ENCODE data around the gene PPFIBP1. TPM values are rescaled to one million over a fixed set of nuclear protein-coding genes. Genes with fewer than 3 reads are reported as not detected.

The PPFIBP1 gene
- total RNA-seq, 4 donors from 2014 or later, result 48.6 to 148 (median 74.8) TPM

DNA sequence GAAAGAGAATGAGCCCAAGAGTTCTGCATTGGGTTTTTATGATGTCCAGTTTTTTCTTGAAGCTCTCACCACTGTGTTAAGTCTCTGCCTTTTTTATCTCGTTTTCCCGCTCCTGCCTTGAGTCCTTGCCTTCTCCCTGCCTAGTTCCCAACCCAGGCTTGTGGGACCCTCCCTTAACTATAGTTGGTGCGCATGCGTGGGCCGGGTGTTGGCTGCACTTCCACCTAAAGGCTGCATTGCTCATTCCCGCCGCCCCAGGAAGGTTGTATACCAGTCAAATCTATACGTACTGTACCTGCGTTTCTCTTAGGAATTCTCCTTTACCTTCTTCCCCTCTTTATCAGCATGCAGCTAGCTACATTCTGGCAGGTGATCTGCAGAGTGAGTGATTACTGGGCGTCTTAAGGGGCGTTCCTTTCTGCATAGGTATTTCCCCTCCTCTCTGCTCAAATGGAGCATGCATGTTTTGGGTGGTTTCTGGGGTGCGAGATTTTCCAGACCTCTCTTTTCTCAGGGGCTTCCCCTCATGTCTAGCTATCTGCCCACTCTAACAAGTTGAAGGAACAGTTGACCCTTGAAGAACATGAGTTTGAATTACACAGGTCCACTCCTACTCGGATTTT is 165.7 kb downstream of the PPFIBP1 start:
- 94% methylated on average over 13 of the region's 13 CpGs for WGBS
- TF ChIP-seq EP300 (IDR thresholded peaks at IDR 0.05) (no peak), POLR2A (IDR thresholded peaks at IDR 0.05) (no peak), POLR2AphosphoS5 (IDR thresholded peaks at IDR 0.05) (no peak)
- TF ChIP-seq, protein P1, sequence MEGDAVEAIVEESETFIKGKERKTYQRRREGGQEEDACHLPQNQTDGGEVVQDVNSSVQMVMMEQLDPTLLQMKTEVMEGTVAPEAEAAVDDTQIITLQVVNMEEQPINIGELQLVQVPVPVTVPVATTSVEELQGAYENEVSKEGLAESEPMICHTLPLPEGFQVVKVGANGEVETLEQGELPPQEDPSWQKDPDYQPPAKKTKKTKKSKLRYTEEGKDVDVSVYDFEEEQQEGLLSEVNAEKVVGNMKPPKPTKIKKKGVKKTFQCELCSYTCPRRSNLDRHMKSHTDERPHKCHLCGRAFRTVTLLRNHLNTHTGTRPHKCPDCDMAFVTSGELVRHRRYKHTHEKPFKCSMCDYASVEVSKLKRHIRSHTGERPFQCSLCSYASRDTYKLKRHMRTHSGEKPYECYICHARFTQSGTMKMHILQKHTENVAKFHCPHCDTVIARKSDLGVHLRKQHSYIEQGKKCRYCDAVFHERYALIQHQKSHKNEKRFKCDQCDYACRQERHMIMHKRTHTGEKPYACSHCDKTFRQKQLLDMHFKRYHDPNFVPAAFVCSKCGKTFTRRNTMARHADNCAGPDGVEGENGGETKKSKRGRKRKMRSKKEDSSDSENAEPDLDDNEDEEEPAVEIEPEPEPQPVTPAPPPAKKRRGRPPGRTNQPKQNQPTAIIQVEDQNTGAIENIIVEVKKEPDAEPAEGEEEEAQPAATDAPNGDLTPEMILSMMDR (IDR thresholded peaks at IDR 0.05), result no peak
- no peak for DNase-seq (ENCODE audit: low spot score in 2 of 2)
- Histone ChIP-seq H3K9me3 (no peaks in the 10 kb centered on the region), H3K27me3 (no peaks in the 10 kb centered on the region), H3K36me3 (peaks cover 92% of the 10 kb centered on the region), H3K4me3 (no peak overlapping the region), H3K27ac (no peak overlapping the region), H3K4me1 (no peaks in the 10 kb centered on the region)

DNA sequence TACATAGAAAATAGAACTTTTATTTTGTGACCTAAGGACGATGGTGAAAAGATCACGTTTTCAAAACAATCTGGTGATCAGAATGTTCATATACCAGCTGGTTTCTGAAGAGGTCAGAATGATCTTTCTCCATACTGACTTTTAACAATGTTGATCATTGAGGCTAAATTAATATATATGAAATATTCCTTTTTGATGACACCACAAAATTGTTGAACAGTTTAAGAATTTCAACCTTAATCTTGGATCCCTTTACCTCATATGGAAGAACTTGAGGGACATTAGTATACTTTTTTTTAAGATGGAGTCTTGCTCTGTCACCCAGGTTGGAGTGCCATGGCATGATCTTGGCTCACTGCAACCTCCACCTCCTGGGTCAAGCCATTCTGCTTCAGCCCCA is 169.4 kb downstream of the PPFIBP1 start:
- no peaks in the 10 kb centered on the region for H3K4me1 ChIP-seq
- H3K27me3 ChIP-seq, result no peaks in the 10 kb centered on the region
- no peaks in the 10 kb centered on the region for H3K9me3 ChIP-seq
- H3K36me3 ChIP-seq, result peaks cover 72% of the 10 kb centered on the region
- no peak overlapping the region for H3K27ac ChIP-seq
- TF ChIP-seq EP300 (IDR thresholded peaks at IDR 0.05), result no peak
- TF ChIP-seq, protein P1 (IDR thresholded peaks at IDR 0.05), result no peak
- TF ChIP-seq POLR2AphosphoS5 (IDR thresholded peaks at IDR 0.05), result no peak
- TF ChIP-seq POLR2A (IDR thresholded peaks at IDR 0.05), result no peak
- no peak for DNase-seq (ENCODE audit: low spot score in 2 of 2)
- no peak overlapping the region for H3K4me3 ChIP-seq
- 89% methylated on average over 2 of the region's 2 CpGs for WGBS

DNA sequence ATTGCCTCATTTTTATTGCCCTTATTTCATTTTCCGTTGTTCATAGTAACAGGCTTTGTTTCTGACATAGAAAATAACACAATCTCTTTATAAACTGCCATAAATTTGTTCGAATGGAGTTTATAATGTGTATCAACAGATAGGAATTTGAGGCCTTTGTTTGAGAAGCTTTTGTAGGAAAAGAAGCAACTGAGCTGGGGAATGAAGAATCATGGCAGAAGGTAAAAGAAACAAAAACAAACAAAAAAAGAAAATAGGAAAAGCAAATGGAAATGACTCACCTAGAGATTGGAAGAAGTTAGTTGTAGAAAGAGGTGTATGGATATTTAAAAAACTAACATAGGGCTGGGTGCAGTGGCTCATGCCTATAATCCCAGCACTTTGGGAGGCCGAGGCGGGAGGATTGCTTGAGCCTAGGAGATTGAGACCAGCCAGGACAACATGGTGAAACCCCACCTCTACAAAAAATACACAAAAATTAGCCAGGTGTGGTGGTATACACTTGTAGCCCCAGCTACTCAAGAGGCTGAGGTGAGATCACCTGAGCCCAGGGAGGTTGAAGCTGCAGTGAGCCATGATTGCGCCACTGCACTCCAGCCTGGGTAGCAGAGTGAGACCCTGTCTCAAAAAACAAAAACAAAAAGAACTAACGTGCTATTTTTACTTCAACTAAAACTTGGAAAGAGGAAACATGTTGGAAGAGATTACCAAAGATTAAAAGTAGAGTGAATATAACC is 171.7 kb downstream of the PPFIBP1 start:
- TF ChIP-seq POLR2AphosphoS5 (IDR thresholded peaks at IDR 0.05), result no peak
- TF ChIP-seq, protein P1 (IDR thresholded peaks at IDR 0.05), result no peak
- no peak for TF ChIP-seq EP300 (IDR thresholded peaks at IDR 0.05)
- no peak for TF ChIP-seq POLR2A (IDR thresholded peaks at IDR 0.05)
- Histone ChIP-seq H3K4me3 (no peak overlapping the region), H3K9me3 (no peaks in the 10 kb centered on the region), H3K27me3 (no peaks in the 10 kb centered on the region), H3K4me1 (no peaks in the 10 kb centered on the region), H3K27ac (no peak overlapping the region), H3K36me3 (peaks cover 48% of the 10 kb centered on the region)
- DNase-seq (ENCODE audit: low spot score in 2 of 2), result no peak
- 91% methylated on average over 6 of the region's 6 CpGs for WGBS

DNA sequence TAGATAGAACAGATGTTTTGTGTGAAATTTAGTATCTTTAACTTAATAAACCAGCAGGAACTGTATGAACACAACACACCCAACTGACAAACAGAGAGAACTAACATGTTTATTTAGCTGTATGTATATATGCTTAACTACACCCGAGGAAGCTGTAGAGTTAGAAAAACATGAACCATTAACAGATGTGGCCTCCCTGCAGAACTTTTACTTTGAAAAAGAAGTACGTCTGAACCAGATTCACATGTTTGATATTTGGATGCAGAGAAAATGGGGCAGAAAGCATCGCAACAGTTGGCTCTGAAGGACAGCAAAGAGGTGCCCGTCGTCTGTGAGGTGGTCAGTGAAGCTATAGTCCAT is 172.3 kb downstream of the PPFIBP1 start, which contains the start of gene REP15:
REP15 (plus strand) TSS at position 155 of the 360 bp plus-strand sequence; CDS start at position 271, 116 bp downstream.
- Histone ChIP-seq H3K27me3 (no peaks in the 10 kb centered on the region), H3K36me3 (peaks cover 43% of the 10 kb centered on the region), H3K4me3 (no peak within 1 kb of the TSS), H3K4me1 (no peaks in the 10 kb centered on the region), H3K9me3 (no peaks in the 10 kb centered on the region), H3K27ac (no peak within 1 kb of the TSS)
- DNase-seq (ENCODE audit: low spot score in 2 of 2), result no peak
- TF ChIP-seq POLR2AphosphoS5 (IDR thresholded peaks at IDR 0.05) (no peak), EP300 (IDR thresholded peaks at IDR 0.05) (no peak), POLR2A (IDR thresholded peaks at IDR 0.05) (no peak)
- TF ChIP-seq, protein P1 (IDR thresholded peaks at IDR 0.05), result no peak
- 79% methylated on average over 5 of the region's 5 CpGs for WGBS

DNA sequence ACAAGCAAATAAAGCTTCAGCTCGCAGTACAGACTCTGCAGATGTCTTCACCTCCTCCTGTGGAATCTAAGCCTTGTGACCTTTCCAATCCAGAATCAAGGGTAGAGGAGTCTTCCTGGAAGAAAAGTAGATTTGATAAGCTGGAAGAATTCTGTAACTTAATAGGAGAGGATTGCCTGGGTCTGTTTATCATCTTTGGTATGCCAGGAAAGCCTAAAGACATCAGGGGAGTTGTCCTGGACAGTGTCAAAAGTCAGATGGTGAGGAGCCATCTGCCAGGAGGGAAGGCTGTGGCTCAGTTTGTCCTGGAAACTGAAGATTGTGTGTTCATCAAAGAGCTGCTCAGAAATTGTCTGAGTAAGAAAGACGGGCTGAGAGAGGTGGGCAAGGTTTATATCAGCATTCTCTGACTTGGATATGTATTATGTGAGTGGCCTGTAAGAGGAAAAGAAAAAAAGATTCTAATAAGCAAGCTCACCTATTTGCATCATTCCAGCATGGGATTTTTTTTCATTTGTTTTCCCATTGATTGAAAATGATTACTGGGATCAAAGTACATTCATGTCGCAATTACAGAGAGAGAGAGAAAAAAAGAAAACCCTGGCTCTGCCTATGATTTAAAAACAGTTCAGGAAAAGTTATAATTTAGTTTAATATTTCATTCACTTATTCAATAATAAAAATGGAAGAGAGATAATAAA is 173.0 kb downstream of the PPFIBP1 start:
- H3K27me3 ChIP-seq, result no peaks in the 10 kb centered on the region
- TF ChIP-seq, protein P1 (IDR thresholded peaks at IDR 0.05), result no peak
- TF ChIP-seq POLR2AphosphoS5 (IDR thresholded peaks at IDR 0.05), result no peak
- TF ChIP-seq EP300 (IDR thresholded peaks at IDR 0.05), result no peak
- TF ChIP-seq POLR2A (IDR thresholded peaks at IDR 0.05), result no peak
- H3K4me3 ChIP-seq, result no peak overlapping the region
- H3K27ac ChIP-seq, result no peak overlapping the region
- H3K36me3 ChIP-seq, result peaks cover 37% of the 10 kb centered on the region
- no peaks in the 10 kb centered on the region for H3K4me1 ChIP-seq
- WGBS, result 86% methylated on average over 3 of the region's 3 CpGs
- no peaks in the 10 kb centered on the region for H3K9me3 ChIP-seq
- DNase-seq (ENCODE audit: low spot score in 2 of 2), result no peak

All from suprapubic skin (tissue), 4 donors.